ENCODE results near the gene SRBD1.

The SRBD1 gene

DNA sequence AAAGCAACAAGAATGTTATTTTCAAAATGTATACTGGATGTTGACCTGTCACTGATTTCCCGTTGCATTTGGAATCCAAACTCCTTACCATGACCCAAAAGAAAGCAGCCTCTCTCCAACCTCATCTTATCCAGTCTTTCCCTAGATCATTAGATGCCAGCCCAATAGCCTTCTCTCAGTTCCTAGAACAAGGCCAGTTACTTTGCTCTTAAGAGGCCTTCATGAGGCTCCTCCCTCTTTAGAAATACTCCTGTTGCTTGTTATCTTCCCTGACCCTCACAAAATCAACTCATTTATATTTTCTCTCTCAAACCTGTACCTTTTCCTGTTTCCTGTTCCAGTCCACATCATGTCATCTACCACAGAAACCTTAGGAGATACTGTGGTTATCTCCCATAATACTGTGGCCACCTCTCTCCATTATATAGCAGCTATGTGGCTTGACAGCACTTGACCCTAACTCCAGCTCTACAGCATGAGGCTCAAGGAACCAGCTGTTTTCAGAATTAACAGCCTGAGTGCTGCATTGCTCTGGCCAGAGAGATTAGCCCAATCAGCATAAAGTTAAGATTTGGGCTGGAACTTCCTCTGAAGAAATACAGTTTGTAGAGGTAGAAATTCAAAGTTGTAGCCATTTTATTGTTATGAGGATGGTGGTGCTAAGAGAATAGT is 22.8 kb downstream of the SRBD1 start:
- no peak for DNase-seq

- no peak for DNase-seq
These were observed 24.5 kb downstream of the SRBD1 start for GRCh38 chr2:45586600-45586999.

GRCh38 chr2:45585267-45585861 is 25.7 kb downstream of the SRBD1 start:
- peak; percentile 27 to 49 for DNase-seq

DNA sequence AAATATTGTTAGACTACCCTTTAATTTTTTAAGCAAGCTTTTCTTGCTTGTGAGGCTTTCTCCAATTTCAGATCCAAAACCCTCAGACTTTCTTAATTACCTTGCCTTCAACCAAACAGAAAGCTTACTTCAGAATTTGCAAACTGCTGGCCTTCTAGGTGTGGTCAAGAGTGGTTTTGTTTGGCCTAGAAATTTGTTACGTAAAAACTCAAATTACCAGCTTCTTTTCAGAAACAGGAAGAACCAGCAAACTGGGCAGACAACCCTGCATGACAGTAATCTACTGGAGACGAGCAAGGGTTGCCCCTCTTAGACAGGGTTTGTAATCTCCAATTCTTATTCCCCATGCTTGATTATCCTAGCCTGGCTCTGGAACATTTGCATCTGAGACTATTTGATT is 27.1 kb downstream of the SRBD1 start:
- DNase-seq: no peak

- DNase-seq: no peak
These were observed 28.5 kb downstream of the SRBD1 start for GRCh38 chr2:45582522-45582921.

DNA sequence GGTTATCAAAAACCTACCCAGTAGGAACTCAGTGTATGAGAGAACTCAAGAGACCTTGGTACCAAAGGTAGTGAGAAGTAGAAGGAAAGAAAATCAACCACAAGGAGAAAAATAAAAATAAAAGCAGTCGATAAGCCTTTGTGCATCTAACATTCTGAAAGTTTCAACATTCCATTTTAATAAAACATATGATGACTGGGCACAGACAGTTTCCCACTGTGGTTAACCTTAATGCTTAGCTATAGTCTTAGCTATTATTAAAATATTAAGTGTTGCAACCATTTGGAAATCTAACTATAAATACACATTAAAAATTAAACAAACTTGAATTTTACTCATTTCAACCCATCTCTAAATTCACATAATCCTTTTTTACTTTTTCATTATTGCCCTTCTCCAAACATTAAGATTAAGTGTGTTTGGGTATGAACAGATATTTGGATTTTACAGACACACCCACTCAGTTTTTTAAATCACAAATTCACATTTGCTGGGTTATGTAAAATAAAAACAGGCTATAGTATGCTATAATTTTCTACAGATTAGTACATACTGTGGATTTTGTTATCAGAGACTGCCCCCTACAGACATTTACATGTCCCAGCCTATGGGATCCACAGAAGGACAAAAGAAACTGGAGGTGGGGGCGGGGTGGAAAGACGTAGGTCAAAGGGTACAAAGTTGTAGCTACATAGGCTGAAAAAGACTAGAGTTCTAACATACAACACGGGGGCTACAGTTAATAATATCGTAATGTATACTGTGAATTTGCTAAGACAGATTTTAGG is 32.8 kb downstream of the SRBD1 start:
- DNase-seq: peak; percentile 7 to 60

- DNase-seq: no peak
These were observed 33.6 kb downstream of the SRBD1 start for GRCh38 chr2:45577441-45577840.

DNA sequence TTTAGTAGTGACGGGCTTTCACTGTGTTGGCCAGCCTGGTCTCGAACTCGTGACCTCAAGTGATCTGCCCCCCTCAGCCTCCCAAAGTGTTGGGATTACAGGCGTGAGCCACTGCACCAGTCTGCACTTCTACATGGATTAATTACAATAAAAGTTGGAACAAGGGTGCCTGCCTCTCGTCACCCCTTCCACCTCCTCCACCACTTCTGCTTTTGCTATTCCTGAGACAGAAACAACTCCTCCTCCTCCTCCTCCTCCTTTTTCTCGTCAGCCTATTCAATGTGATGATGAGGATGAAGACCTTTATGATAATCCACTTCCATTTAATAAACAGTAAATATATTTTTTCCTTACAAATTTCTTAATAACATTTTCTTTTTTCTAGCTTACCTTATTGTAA is 35.2 kb downstream of the SRBD1 start:
- no peak for DNase-seq

DNA sequence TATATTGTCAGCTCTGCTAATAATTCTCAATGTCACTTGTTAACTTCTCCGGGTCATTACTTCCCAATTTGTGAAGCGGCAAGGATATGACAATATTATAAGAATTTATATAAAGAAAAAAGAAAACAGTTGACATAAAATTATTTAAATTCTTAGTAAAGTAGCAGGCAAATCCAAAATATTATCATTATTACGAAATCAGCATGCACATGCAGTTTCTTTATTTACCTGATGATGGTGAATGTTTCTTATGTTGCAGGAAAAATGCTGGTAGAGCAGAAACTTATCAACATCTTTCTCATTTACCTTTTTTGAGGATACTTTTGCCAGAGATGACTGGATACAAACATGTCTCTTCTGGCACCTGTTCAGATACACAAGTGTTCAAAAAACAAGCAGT is 38.1 kb downstream of the SRBD1 start:
- no peak for DNase-seq

GRCh38 chr2:45571940-45572339 is 39.1 kb downstream of the SRBD1 start:
- no peak for DNase-seq

- DNase-seq: no peak
These were observed 40.3 kb downstream of the SRBD1 start for GRCh38 chr2:45570671-45571334.

DNA sequence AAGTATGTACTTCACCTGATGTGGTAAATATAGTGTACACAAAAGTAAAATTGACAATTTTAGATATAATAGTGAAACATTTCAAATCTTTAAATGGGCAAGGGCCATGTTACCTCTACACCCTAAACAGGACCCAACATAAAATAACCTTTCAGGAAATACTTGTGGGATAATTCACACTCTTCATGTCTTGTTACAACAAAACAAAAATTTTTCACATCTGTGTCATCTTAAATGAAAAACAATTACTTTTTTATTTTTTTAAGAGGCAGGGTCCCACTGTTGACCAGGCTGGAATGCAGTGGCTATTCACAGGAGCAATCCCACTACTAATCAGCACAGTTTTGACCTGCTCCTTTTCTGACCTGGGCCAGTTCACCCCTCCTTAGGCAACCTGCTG is 42.1 kb downstream of the SRBD1 start:
- no peak for DNase-seq

DNA sequence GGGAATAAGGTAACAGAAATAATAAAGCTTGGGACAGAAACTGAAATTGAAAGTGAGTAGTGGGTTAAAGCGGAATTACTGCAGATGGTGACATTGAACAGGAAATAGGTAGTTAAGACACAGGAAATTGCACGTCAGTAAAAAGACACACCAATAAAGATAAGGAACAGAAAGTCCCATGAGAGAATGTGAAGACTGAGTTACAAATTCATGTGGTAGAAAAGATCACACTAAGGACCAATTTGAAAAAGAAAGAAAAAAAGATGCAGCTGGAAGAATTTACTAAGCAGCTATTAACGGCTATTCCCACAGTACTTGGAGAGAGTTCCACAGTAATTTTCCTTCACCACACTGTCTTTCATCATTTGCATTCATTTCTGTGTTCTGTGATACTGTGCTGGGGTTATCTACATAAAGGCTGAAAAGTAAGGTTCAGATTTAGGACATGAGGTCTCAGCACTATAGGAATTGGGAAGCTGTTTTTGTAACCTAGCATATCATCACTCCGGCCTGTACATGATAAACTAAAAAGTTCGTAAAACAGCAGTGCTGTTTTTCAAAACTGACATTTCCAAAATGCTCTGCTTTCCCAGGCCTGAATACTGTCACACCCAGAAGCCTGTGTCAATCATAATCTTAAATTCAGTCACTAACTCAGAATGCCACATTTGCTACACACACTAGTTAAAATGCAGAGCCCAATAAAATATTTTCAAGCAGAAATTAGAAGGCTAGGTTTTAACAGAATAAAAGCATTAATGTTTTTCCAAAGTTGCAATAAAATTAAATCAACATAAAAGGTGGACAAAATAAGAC is 42.9 kb downstream of the SRBD1 start:
- peak; percentile 26 to 88 for DNase-seq

DNA sequence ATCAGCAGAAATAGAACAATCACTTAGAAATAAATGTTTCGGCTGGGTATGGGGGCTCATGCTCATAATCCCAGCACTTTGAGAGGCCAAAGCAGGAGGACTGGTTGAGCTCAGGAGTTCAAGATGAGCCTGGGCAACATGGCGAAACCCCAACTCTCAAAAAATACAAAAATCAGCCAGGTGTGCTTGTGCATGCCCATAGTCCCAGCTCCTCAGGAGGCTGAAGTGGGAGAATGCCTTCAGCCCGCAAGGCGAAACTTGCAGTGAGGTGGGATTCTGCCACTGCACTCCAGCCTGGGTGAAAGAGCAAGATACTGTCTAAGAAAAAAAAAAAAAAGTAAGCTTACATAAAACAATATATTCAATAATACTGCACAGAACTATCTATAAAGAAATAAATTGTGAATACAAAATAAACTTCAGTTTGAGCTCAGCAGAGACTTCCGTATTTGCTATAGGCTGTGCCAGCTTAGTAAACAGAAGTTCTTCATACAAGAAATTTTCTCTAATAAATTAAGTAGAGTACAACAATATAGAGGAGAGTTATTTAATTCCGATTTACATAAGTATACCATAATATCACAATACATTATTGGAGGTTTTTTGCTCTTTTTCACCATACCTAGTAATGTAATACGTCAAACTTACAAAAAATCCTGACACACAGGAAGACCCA is 43.6 kb downstream of the SRBD1 start:
- DNase-seq: no peak

DNA sequence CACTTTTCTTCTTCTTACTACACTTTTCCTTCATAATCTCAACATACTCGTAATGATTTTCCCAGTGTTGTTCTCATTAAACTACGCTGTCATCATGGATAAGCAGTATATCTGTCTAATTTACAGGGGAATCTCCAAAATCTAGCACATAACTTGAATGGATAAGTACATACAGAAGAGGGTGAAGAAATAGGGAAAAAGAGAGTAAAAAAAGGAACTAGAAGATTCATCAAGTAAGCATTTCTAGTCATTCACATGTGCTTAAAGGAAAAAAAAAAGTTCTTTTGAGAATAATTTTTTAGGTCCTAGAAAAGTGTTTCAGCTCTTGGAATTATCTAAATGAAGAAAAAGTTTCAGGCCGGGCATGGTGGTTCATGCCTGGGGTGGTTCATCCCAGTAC is 51.6 kb downstream of the SRBD1 start:
- no peak for DNase-seq

GRCh38 chr2:45554742-45555140 is 56.3 kb downstream of the SRBD1 start:
- no peak for DNase-seq

DNA sequence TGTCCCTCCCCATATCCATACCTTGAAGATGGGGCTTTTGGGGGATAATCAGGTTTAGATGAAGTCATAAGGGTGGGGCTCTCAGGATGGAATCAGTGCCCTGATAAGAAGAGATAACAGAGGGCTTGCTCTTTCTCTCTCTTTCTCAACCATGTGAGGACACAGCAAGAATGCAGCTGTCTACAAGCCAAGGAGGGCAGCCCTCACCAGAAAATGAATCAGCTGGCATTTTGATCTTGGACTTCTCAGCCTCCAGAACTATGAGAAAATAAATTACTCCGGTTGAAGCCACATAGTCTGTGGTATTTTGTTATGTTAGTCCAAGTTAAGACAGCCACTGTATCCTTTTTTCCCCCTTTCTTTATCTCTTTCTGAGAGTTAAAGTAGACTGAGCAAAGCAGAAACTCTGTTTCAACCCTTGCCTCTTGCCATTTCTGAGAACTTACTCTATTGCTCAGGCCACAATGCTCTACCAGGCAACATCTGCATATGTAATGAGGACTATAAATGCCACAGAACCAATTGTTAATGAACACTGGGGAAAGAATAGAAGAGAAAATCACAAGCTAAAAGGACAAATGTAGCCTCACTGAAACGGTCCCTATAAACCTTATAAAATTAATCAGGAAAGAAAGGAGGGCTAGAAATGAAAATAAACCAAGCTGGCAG is 56.9 kb downstream of the SRBD1 start:
- DNase-seq: no peak

GRCh38 chr2:45551862-45552261 is 59.2 kb downstream of the SRBD1 start:
- no peak for DNase-seq

DNA sequence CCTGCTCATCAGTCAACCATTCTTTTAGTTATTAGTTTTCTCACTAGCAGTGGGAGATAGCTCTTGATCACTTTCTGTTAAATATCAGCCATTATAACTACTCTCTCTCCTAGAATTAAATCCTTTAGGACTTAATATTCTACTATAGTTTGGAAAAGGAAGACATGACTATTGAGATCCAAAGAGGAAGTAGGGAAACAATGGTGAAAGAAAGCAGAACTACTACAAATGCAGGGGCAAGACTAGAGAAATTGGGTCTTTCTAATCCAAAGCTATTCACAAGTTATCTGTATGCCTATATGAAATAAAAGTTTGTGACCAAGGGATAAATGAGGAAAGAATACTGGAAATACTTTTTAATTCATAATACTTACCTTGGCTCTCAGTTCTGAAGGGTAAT is 65.1 kb downstream of the SRBD1 start:
- no peak for DNase-seq

- no peak for DNase-seq
These were observed 67.8 kb downstream of the SRBD1 start for GRCh38 chr2:45543257-45543656.

DNA sequence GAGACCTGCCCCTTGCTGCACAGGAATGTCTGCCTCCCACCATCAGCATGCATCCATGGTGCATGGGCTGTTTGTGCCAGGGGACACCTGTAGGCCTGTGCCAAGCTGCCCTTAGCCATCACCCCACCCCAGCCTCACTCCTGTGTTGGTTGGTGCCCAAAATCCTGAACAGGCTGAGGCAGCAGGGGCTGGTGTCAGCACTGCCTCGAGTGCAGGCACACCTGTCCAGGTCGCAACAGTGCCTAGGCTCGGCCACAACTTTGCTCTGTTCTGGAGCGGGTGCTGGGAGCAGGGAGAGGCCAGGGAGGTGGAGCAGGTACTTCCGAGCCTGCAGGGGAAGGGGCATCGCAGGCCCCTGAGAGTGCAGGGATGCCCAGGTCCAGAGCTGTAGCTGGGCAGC is 69.1 kb downstream of the SRBD1 start:
- DNase-seq: no peak

GRCh38 chr2:45541450-45541849 is 69.6 kb downstream of the SRBD1 start:
- no peak for DNase-seq
